Neural progenitor cell (in vitro differentiated cells): ENCODE results near the gene ADAMTS12. TPM values are rescaled to one million over a fixed set of nuclear protein-coding genes. Genes with fewer than 3 reads are reported as not detected.

Experiments used
- DNase-seq: peaks from one replicate; pipeline ENCODE4 v3.0.0-alpha.2; 2016; ENCODE audit warnings: low spot score
- H2AFZ ChIP-seq: fragments of 200-600 bp; sonication (generic); replicated peaks from 2 replicates; pipeline ENCODE4 v1.6.1; 2016; ENCODE audit warnings: antibody characterized with exemption
- H3F3A ChIP-seq: fragments of 200-600 bp; sonication (generic); 2 replicates; pipeline ENCODE4 v1.6.1; 2016; ENCODE audit warnings: antibody characterized with exemption, low read depth
- H3K27ac ChIP-seq: fragments of 200-600 bp; sonication (generic); 2 replicates; pipeline ENCODE4 v1.5.1; 2016; ENCODE audit warnings: mild to moderate bottlenecking
- H3K27me3 ChIP-seq: fragments of 200-600 bp; sonication (generic); 2 replicates; pipeline ENCODE4 v1.6.1; 2016; ENCODE audit warnings: mild to moderate bottlenecking, moderate library complexity
- H3K36me3 ChIP-seq: fragments of 200-600 bp; sonication (generic); 2 replicates; pipeline ENCODE4 v1.5.1; 2016
- H3K4me1 ChIP-seq: fragments of 200-600 bp; sonication (generic); 2 replicates; pipeline ENCODE4 v1.6.1; 2016; ENCODE audit warnings: mixed run types
- H3K4me2 ChIP-seq: fragments of 200-600 bp; sonication (generic); 2 replicates; pipeline ENCODE4 v1.6.1; 2016
- H3K4me3 ChIP-seq: fragments of 200-600 bp; sonication (generic); 2 replicates; pipeline ENCODE4 v1.5.1; 2016
- H3K79me2 ChIP-seq: fragments of 200-600 bp; sonication (generic); 2 replicates; pipeline ENCODE4 v1.6.1; 2016; ENCODE audit warnings: low read depth
- H3K9ac ChIP-seq: fragments of 200-600 bp; sonication (generic); 2 replicates; pipeline ENCODE4 v1.6.1; 2016
- H3K9me3 ChIP-seq: fragments of 200-600 bp; sonication (generic); 2 replicates; pipeline ENCODE4 v1.5.1; 2016; ENCODE audit warnings: low read depth
- H4K20me1 ChIP-seq: fragments of 200-600 bp; sonication (generic); 2 replicates; pipeline ENCODE4 v1.6.1; 2016; ENCODE audit warnings: low read depth
- H3K27ac Mint-ChIP-seq: 3 replicates; pipeline ENCODE4 v1.8.0; 2021; ENCODE audit warnings: mixed read lengths
- H3K27me3 Mint-ChIP-seq: 2 replicates; pipeline ENCODE4 v1.8.0; 2022; ENCODE audit warnings: low read depth, mild to moderate bottlenecking, inconsistent platforms, moderate library complexity, mixed read lengths; ENCODE audit not compliant: insufficient read depth
- H3K36me3 Mint-ChIP-seq: 3 replicates; pipeline ENCODE4 v1.8.0; 2021; ENCODE audit warnings: mixed read lengths
- H3K4me1 Mint-ChIP-seq: 3 replicates; pipeline ENCODE4 v1.8.0; 2021; ENCODE audit warnings: mixed read lengths
- H3K4me3 Mint-ChIP-seq: 3 replicates; pipeline ENCODE4 v1.8.0; 2021; ENCODE audit warnings: mild to moderate bottlenecking, moderate library complexity, mixed read lengths
- H3K9me3 Mint-ChIP-seq: 3 replicates; pipeline ENCODE4 v1.8.0; 2020; ENCODE audit warnings: mixed read lengths
- EZH2 ChIP-seq: fragments of 200-600 bp; sonication (generic); IDR thresholded peaks from 2 replicates; pipeline ENCODE4 v1.6.1; 2017; ENCODE audit warnings: antibody characterized with exemption, mild to moderate bottlenecking, moderate library complexity
- EZH2phosphoT487 ChIP-seq: fragments of 200-600 bp; sonication (generic); IDR thresholded peaks from 2 replicates; pipeline ENCODE4 v1.6.1; 2017; ENCODE audit warnings: antibody characterized with exemption
- total RNA-seq: library from RNA; depleted of rRNA; stranded (reverse); fragments of >200 nt; gene quantifications from 2 replicates; pipeline ENCODE4 v1.2.3, GENCODE V29; 2015; ENCODE audit warnings: low replicate concordance
- TF ChIP-seq, protein P1 (sequence below): fragments of 200-600 bp; sonication (generic); IDR thresholded peaks from 2 replicates; pipeline ENCODE4 v1.5.1; 2017; ENCODE audit warnings: antibody characterized with exemption, mild to moderate bottlenecking

The ADAMTS12 gene
- total RNA-seq, 1 donor from 2014 or later, result 15.6 TPM

- no peak overlapping the region for H3K4me3 ChIP-seq
- H3K4me1 ChIP-seq, result peaks cover 17% of the 10 kb centered on the region
- no peak overlapping the region for H2AFZ ChIP-seq
- no peak overlapping the region for H3K27ac ChIP-seq
- no peaks in the 10 kb centered on the region for H3K9me3 ChIP-seq
- H3K36me3 Mint-ChIP-seq, result peaks cover 5% of the 10 kb centered on the region
- no peaks in the 10 kb centered on the region for H3K79me2 ChIP-seq
- peaks cover 9% of the 10 kb centered on the region for H3K4me1 Mint-ChIP-seq
- H3K4me2 ChIP-seq, result no peak overlapping the region
- H3K27me3 Mint-ChIP-seq, result peaks cover 2% of the 10 kb centered on the region
- no peak overlapping the region for H3K9ac ChIP-seq
- TF ChIP-seq, protein P1, sequence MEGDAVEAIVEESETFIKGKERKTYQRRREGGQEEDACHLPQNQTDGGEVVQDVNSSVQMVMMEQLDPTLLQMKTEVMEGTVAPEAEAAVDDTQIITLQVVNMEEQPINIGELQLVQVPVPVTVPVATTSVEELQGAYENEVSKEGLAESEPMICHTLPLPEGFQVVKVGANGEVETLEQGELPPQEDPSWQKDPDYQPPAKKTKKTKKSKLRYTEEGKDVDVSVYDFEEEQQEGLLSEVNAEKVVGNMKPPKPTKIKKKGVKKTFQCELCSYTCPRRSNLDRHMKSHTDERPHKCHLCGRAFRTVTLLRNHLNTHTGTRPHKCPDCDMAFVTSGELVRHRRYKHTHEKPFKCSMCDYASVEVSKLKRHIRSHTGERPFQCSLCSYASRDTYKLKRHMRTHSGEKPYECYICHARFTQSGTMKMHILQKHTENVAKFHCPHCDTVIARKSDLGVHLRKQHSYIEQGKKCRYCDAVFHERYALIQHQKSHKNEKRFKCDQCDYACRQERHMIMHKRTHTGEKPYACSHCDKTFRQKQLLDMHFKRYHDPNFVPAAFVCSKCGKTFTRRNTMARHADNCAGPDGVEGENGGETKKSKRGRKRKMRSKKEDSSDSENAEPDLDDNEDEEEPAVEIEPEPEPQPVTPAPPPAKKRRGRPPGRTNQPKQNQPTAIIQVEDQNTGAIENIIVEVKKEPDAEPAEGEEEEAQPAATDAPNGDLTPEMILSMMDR, result no peak
- no peak for TF ChIP-seq EZH2
- no peak for TF ChIP-seq EZH2phosphoT487
- no peaks in the 10 kb centered on the region for H3K27me3 ChIP-seq
- no peaks in the 10 kb centered on the region for H3K9me3 Mint-ChIP-seq
- H4K20me1 ChIP-seq, result no peaks in the 10 kb centered on the region
- no peak overlapping the region for H3K4me3 Mint-ChIP-seq
- no peaks in the 10 kb centered on the region for H3F3A ChIP-seq
- no peak overlapping the region for H3K27ac Mint-ChIP-seq
- no peak for DNase-seq
- H3K36me3 ChIP-seq, result no peaks in the 10 kb centered on the region
Observed at GRCh38 chr5:33812746-33813145, 79.0 kb downstream of the ADAMTS12 start.

DNA sequence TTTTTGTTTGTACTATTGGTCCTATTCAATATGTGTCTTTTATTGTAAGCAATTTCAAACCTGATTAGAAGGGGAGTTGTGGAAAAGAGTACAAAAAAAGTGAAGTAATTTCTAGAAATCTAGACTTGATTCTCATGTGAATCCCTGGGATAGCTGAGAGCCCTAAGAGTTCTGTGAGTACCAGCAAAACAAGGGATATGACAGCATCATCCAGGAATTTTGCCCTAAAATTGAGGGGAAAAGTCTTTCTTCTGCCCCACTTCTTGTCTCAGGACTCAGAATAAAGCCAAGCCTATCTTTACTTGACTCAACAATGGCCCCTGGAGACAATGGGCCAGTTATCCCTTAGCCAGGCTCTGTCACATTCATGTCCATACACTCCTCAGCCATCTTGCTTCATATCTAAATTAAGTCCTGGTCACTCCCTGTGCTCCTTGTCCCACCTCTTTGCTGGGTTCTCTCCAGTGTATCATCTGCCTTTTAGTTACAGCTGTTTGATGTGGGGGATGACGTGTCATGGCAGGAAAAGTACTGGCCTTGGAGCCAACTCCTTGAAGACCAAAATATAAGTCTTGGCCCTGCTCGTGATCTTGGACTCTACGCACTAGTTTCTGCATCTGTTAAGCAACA lies 81.2 kb downstream of the ADAMTS12 start:
- peaks cover 2% of the 10 kb centered on the region for H3K27me3 Mint-ChIP-seq
- no peak overlapping the region for H2AFZ ChIP-seq
- no peaks in the 10 kb centered on the region for H3K79me2 ChIP-seq
- H3K36me3 Mint-ChIP-seq, result peaks cover 5% of the 10 kb centered on the region
- H3K9ac ChIP-seq, result no peak overlapping the region
- peaks cover 9% of the 10 kb centered on the region for H3K4me1 Mint-ChIP-seq
- DNase-seq, result no peak
- H3F3A ChIP-seq, result no peaks in the 10 kb centered on the region
- no peak overlapping the region for H3K27ac Mint-ChIP-seq
- H3K4me3 Mint-ChIP-seq, result no peak overlapping the region
- H3K36me3 ChIP-seq, result no peaks in the 10 kb centered on the region
- no peaks in the 10 kb centered on the region for H3K9me3 ChIP-seq
- H3K9me3 Mint-ChIP-seq, result no peaks in the 10 kb centered on the region
- TF ChIP-seq, protein P1, result no peak
- TF ChIP-seq EZH2phosphoT487 (no peak), EZH2 (no peak)
- H4K20me1 ChIP-seq, result no peaks in the 10 kb centered on the region
- H3K27ac ChIP-seq, result no peak overlapping the region
- H3K4me3 ChIP-seq, result no peak overlapping the region
- H3K4me2 ChIP-seq, result no peak overlapping the region
- H3K27me3 ChIP-seq, result no peaks in the 10 kb centered on the region
- H3K4me1 ChIP-seq, result peaks cover 17% of the 10 kb centered on the region

DNA sequence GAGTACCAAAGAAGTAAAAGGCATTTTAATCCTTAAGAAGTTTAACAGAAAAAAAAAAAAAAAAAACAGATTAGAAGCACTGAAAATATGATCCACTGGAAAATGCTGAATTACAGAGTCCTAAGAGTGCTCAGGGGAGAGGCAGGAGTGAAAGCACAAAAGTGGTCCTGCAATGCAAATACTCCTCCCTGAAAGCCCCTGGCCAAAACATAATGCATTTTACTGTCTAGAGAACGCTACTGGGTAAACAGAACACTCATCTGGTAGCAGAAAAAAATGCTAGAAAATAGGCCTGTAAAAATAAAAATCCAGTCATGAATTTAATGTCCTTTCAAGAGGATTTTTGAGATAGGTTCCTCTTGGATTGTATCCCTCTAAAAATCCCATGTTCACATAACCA lies 81.9 kb downstream of the ADAMTS12 start:
- no peak overlapping the region for H3K4me3 ChIP-seq
- H3K27me3 ChIP-seq, result no peaks in the 10 kb centered on the region
- H3K9me3 ChIP-seq, result no peaks in the 10 kb centered on the region
- H4K20me1 ChIP-seq, result no peaks in the 10 kb centered on the region
- H3F3A ChIP-seq, result no peaks in the 10 kb centered on the region
- Mint-ChIP-seq H3K27me3 (peaks cover 2% of the 10 kb centered on the region), H3K36me3 (peaks cover 5% of the 10 kb centered on the region), H3K4me3 (no peak overlapping the region), H3K4me1 (peaks cover 9% of the 10 kb centered on the region), H3K9me3 (no peaks in the 10 kb centered on the region), H3K27ac (no peak overlapping the region)
- peaks cover 3% of the 10 kb centered on the region for H3K79me2 ChIP-seq
- no peak overlapping the region for H3K9ac ChIP-seq
- H2AFZ ChIP-seq, result no peak overlapping the region
- H3K36me3 ChIP-seq, result no peaks in the 10 kb centered on the region
- no peak overlapping the region for H3K27ac ChIP-seq
- TF ChIP-seq, protein P1, result no peak
- TF ChIP-seq EZH2phosphoT487 (no peak), EZH2 (no peak)
- no peak for DNase-seq
- H3K4me2 ChIP-seq, result no peak overlapping the region
- H3K4me1 ChIP-seq, result peaks cover 17% of the 10 kb centered on the region
